H1 (cell line): ENCODE measurements around the gene CCDC192. TPM values are rescaled to one million over a fixed set of nuclear protein-coding genes. Genes with fewer than 3 reads are reported as not detected.

Experiments used
- CTCF ChIA-PET: fragments of 300-600 bp; sonication (Branson Sonifier 250); formaldehyde crosslinking; loops from one replicate; lab custom pipeline; 2021; ENCODE audit not compliant: partially characterized antibody; lab: Charles Lee
- POLR2A ChIA-PET: fragments of 300-600 bp; sonication (Branson Sonifier 250); formaldehyde crosslinking; loops from one replicate; lab custom pipeline; 2021; ENCODE audit warnings: inconsistent platforms; ENCODE audit not compliant: partially characterized antibody; lab: Charles Lee
- DNase-seq, 2 experiments: peaks; one replicate each; pipeline versions ENCODE4 v3.0.0 to v3.0.0-alpha.2; 2010 to 2022; ENCODE audit warnings: low spot score in 2 of 2, low read depth in 1 of 2, mixed read lengths in 1 of 2
- FAIRE-seq: peaks from 2 replicates; lab custom pipeline; 2011; peaks lifted over from hg19 to GRCh38; lab: Jason Lieb, UNC
- H2AFZ ChIP-seq: 2 replicates; pipeline ENCODE4 v1.8.1; 2012; ENCODE audit warnings: low read length, inconsistent platforms
- H2AK5ac ChIP-seq: 2 replicates; pipeline ENCODE4 v1.6.1; 2013; ENCODE audit warnings: low read depth, low read length
- H2BK120ac ChIP-seq: replicated peaks from 2 replicates; pipeline ENCODE3; 2013; ENCODE audit warnings: low read depth, low read length, inconsistent platforms
- H2BK12ac ChIP-seq: 2 replicates; pipeline ENCODE4 v1.6.1; 2013; ENCODE audit warnings: low read depth, low read length
- H2BK15ac ChIP-seq: 2 replicates; pipeline ENCODE4 v1.6.1; 2013; ENCODE audit warnings: low read length
- H2BK20ac ChIP-seq: 2 replicates; pipeline ENCODE4 v1.6.1; 2013; ENCODE audit warnings: low read length
- H2BK5ac ChIP-seq: 2 replicates; pipeline ENCODE4 v1.6.1; 2013; ENCODE audit warnings: low read depth, low read length
- H3K14ac ChIP-seq: 2 replicates; pipeline ENCODE4 v1.6.1; 2013; ENCODE audit warnings: inconsistent platforms; ENCODE audit not compliant: insufficient read length
- H3K18ac ChIP-seq: 2 replicates; pipeline ENCODE4 v1.6.1; 2013; ENCODE audit warnings: low read length; ENCODE audit errors: extremely low read depth
- H3K23ac ChIP-seq: 2 replicates; pipeline ENCODE4 v1.6.1; 2013; ENCODE audit warnings: inconsistent platforms; ENCODE audit not compliant: insufficient read length
- H3K23me2 ChIP-seq: 2 replicates; pipeline ENCODE4 v1.6.1; 2013; ENCODE audit warnings: low read depth, low read length
- H3K27ac ChIP-seq: 2 replicates; pipeline ENCODE4 v1.6.1; 2011; ENCODE audit warnings: low read depth, low read length, inconsistent platforms
- H3K27me3 ChIP-seq, 4 experiments: replicated peaks in 1 of 4; 1 replicate in 1 of 4; 2 replicates in 3 of 4; pipeline versions ENCODE4 v1.6.1 to v1.8.1; 2011 to 2013; ENCODE audit warnings: low read length in 3 of 4, mild to moderate bottlenecking in 3 of 4, inconsistent platforms in 2 of 4, mixed read lengths in 2 of 4, moderate library complexity in 1 of 4; ENCODE audit not compliant: control insufficient read depth in 3 of 4, insufficient read depth in 3 of 4; ENCODE audit errors: extremely low read depth in 1 of 4
- H3K36me3 ChIP-seq, 4 experiments: 2 replicates each; pipeline versions ENCODE4 v1.6.1 to v1.8.1; 2011 to 2013; ENCODE audit warnings: mild to moderate bottlenecking in 4 of 4, low read length in 3 of 4, moderate library complexity in 2 of 4, control low read depth in 1 of 4, inconsistent platforms in 1 of 4; ENCODE audit not compliant: insufficient read depth in 4 of 4, control insufficient read depth in 2 of 4
- H3K4ac ChIP-seq: replicated peaks from 2 replicates; pipeline ENCODE3; 2013; ENCODE audit warnings: low read length, low read depth, mixed read lengths, inconsistent platforms; ENCODE audit not compliant: insufficient read length
- H3K4me1 ChIP-seq, 4 experiments: replicated peaks in 1 of 4; 1 replicate in 1 of 4; 2 replicates in 3 of 4; pipeline versions ENCODE4 v1.6.1 to v1.8.1; 2011 to 2013; ENCODE audit warnings: low read length in 3 of 4, inconsistent platforms in 2 of 4, mixed read lengths in 1 of 4; ENCODE audit not compliant: insufficient read depth in 4 of 4, control insufficient read depth in 3 of 4
- H3K4me2 ChIP-seq, 2 experiments: 2 replicates each; pipeline versions ENCODE4 v1.6.1 to v1.8.1; 2011 to 2013; ENCODE audit warnings: low read depth in 2 of 2, low read length in 2 of 2, control low read depth in 1 of 2, inconsistent platforms in 1 of 2, mild to moderate bottlenecking in 1 of 2; ENCODE audit not compliant: insufficient read depth in 1 of 2
- H3K4me3 ChIP-seq, 4 experiments: fragments of 200-600, 300-600 bp in 1 of 4; sonication (generic), shearing (Covaris generic), sonication (Bioruptor Twin) in 1 of 4; 2 replicates each; pipeline versions ENCODE4 v1.5.1 to v1.8.1; 2011 to 2016; ENCODE audit warnings: low read length in 4 of 4, low read depth in 3 of 4, control low read depth in 2 of 4, inconsistent platforms in 2 of 4, mild to moderate bottlenecking in 2 of 4, mixed read lengths in 1 of 4, moderate library complexity in 1 of 4; ENCODE audit not compliant: insufficient read depth in 2 of 4; ENCODE audit errors: extremely low read depth in 1 of 4
- H3K56ac ChIP-seq: replicated peaks from 2 replicates; pipeline ENCODE3; 2013; ENCODE audit warnings: low read depth, mild to moderate bottlenecking, mixed read lengths, low read length, inconsistent platforms; ENCODE audit not compliant: insufficient read length
- H3K79me1 ChIP-seq: 2 replicates; pipeline ENCODE4 v1.6.1; 2013; ENCODE audit warnings: low read depth, low read length, control low read depth
- H3K79me2 ChIP-seq, 2 experiments: 2 replicates each; pipeline versions ENCODE4 v1.6.1 to v1.8.1; 2012 to 2013; ENCODE audit warnings: low read length in 2 of 2, mild to moderate bottlenecking in 2 of 2, inconsistent platforms in 1 of 2; ENCODE audit not compliant: insufficient read depth in 2 of 2, control insufficient read depth in 1 of 2
- H3K9ac ChIP-seq, 4 experiments: replicated peaks in 1 of 4; 1 replicate in 1 of 4; 2 replicates in 3 of 4; pipeline versions ENCODE4 v1.6.1 to v1.8.1; 2011 to 2013; ENCODE audit warnings: low read depth in 3 of 4, low read length in 3 of 4, control low read depth in 2 of 4, mild to moderate bottlenecking in 2 of 4, moderate library complexity in 2 of 4, inconsistent platforms in 1 of 4; ENCODE audit errors: extremely low read depth in 1 of 4
- H3K9me3 ChIP-seq, 2 experiments: 2 replicates each; pipeline versions ENCODE4 v1.6.1 to v1.8.1; 2012 to 2013; ENCODE audit warnings: mild to moderate bottlenecking in 2 of 2, moderate library complexity in 2 of 2, control low read depth in 1 of 2, inconsistent platforms in 1 of 2, low read depth in 1 of 2, low read length in 1 of 2, mixed read lengths in 1 of 2; ENCODE audit not compliant: insufficient read depth in 2 of 2
- H4K20me1 ChIP-seq, 2 experiments: replicated peaks in 1 of 2; 2 replicates each; pipeline versions ENCODE3 to v1.8.1; 2011 to 2013; ENCODE audit warnings: inconsistent platforms in 2 of 2, low read length in 2 of 2, mild to moderate bottlenecking in 1 of 2; ENCODE audit not compliant: insufficient read depth in 2 of 2, control insufficient read depth in 1 of 2
- H4K5ac ChIP-seq: 2 replicates; pipeline ENCODE4 v1.6.1; 2013; ENCODE audit warnings: low read length, low read depth, mixed read lengths, inconsistent platforms; ENCODE audit not compliant: insufficient read length
- H4K8ac ChIP-seq: 2 replicates; pipeline ENCODE4 v1.8.0; 2013; ENCODE audit warnings: mild to moderate bottlenecking, moderate library complexity, low read length, inconsistent platforms; ENCODE audit not compliant: insufficient read depth; ENCODE audit errors: extremely low read depth
- H4K91ac ChIP-seq: replicated peaks from 2 replicates; pipeline ENCODE3; 2013; ENCODE audit warnings: low read length, mixed read lengths, inconsistent platforms; ENCODE audit not compliant: insufficient read length
- MAFK ChIP-seq: IDR thresholded peaks from 2 replicates; pipeline ENCODE4 v1.6.1; 2012; ENCODE audit warnings: low read depth, mild to moderate bottlenecking, improper control_type of control experiment, low read length
- MAX ChIP-seq: IDR thresholded peaks from 2 replicates; pipeline ENCODE4 v1.6.1; 2012; ENCODE audit warnings: inconsistent platforms
- SAP30 ChIP-seq: fragments of 300-600 bp; sonication (generic); IDR thresholded peaks from 2 replicates; pipeline ENCODE4 v1.7.1; 2012; ENCODE audit warnings: low read length, moderate library complexity, mild to moderate bottlenecking, inconsistent platforms; ENCODE audit not compliant: insufficient read depth, insufficient replicate concordance
- WGBS, 2 experiments: shearing (Covaris generic) in 1 of 2; methylation state at CpG; one replicate each; pipeline versions ENCODE4 v1.1.6 to v1.1.7; 2013 to 2015; ENCODE audit warnings: low lambda C conversion rate in 2 of 2, mixed read lengths in 2 of 2, inconsistent platforms in 1 of 2, low coverage in 1 of 2, missing lambda C conversion rate in 1 of 2; ENCODE audit not compliant: insufficient replicate concordance in 2 of 2, insufficient coverage in 1 of 2, insufficient read length in 1 of 2; ENCODE audit errors: extremely low coverage in 1 of 2, missing lambda C conversion rate in 1 of 2; 5-methylcytosine and 5-hydroxymethylcytosine counted together
- polyA plus RNA-seq, 7 experiments: library from polyadenylated mRNA; depleted of rRNA in 3 of 7; stranded (reverse) in 5 of 7; unstranded in 2 of 7; fragments of >200 nt in 5 of 7; fragments of 200-250 nt in 2 of 7; gene quantifications; 1 replicate in 5 of 7; 2 replicates in 1 of 7; 4 replicates in 1 of 7; pipeline versions ENCODE4 v1.2.1 to v1.2.3, GENCODE V29; 2011 to 2013; ENCODE audit warnings: missing spikeins in 2 of 7, mixed read lengths in 2 of 7
- total RNA-seq: library from RNA; stranded (reverse); fragmentation: NEBNext Ultra II Directional; extraction: Animal tissue kit (Norgen Biotek cat#: 25700); gene quantifications from 2 replicates; pipeline ENCODE4 v1.2.1, GENCODE V29; 2021

CCDC192 gene
- total and polyA plus RNA-seq, 2 of the 8 experiments (the other 6 are each of a cell fraction or from before 2014, with no cell fraction given): 0.61 TPM; not detected in 1

GRCh38 chr5:127844581-127845021 lies 141.4 kb downstream of the CCDC192 start:
- Histone ChIP-seq H3K79me2 (no peaks in the 10 kb centered on the region), H2AFZ (no peak overlapping the region), H4K20me1 (no peaks in the 10 kb centered on the region), H4K91ac (no peak overlapping the region), H3K23ac (no peak overlapping the region), H3K4me1 (peaks cover 0 to 4% (median under 1%) of the 10 kb centered on the region in 4 experiments; a peak in 4 of 7 replicates), H3K27ac (0 out of 2 replicates have a peak overlapping the region, but pooled peaks have one; percentile 0), H2BK20ac (no peak overlapping the region), H3K79me1 (no peaks in the 10 kb centered on the region), H3K18ac (no peak overlapping the region), H2AK5ac (no peak overlapping the region), H4K8ac (no peak overlapping the region), H2BK12ac (0 out of 2 replicates have a peak overlapping the region, but pooled peaks have one; percentile 3), H3K14ac (no peak overlapping the region), H3K27me3 (no peaks in the 10 kb centered on the region), H2BK120ac (no peak overlapping the region), H2BK5ac (no peak overlapping the region), H3K4me2 (no peak overlapping the region), H4K5ac (no peak overlapping the region), H3K9me3 (no peaks in the 10 kb centered on the region), H3K4ac (no peak overlapping the region), H3K9ac (no peak overlapping the region), H3K56ac (no peak overlapping the region), H3K36me3 (no peaks in the 10 kb centered on the region), H3K4me3 (no peak overlapping the region), H3K23me2 (no peaks in the 10 kb centered on the region), H2BK15ac (no peak overlapping the region)
- CTCF ChIA-PET: interaction anchor here (0.8 to 1.2 kb wide), 4 partner anchors 33 to 277 kb away, joined by 4 to 6 read pairs (median 4); no protein-coding TSS in a partner anchor
- WGBS, 2 experiments: 73% methylated on average over 7 of the region's 7 CpGs; no CpG with 5 or more reads in 1 of the 2 experiments
- DNase-seq: peak in 1 of 2 experiments; percentile 46
- POLR2A ChIA-PET: no interaction called here
- FAIRE-seq: no peak
- TF ChIP-seq SAP30 (no peak), MAX (0 out of 2 replicates have a peak, but pooled peaks have one; percentile 35), MAFK (no peak)
